HG02610 (cell line): ENCODE data around the gene ELF1.
"Not testable (repeated sequence)": the region's sequence is repeated elsewhere in the genome, so short reads cannot be mapped to it uniquely, and the experiment has no call there.

Experiments used
- ATAC-seq: cut with Tn5 transposase; IDR thresholded peaks from one replicate; pipeline ENCODE4 v1.9.1; 2021; ENCODE audit warnings: mild to moderate bottlenecking, moderate library complexity; ENCODE audit not compliant: unreplicated experiment

The ELF1 gene

GRCh38 chr13:40983725-40984667 lies 35.1 kb downstream of the ELF1 start:
- no peak for ATAC-seq

- no peak for ATAC-seq
Measured at GRCh38 chr13:40983259-40983658, 35.9 kb downstream of the ELF1 start.

- ATAC-seq, result peak; percentile 61
Measured at GRCh38 chr13:40982772-40983171, 36.3 kb downstream of the ELF1 start.

- no peak for ATAC-seq
Measured at GRCh38 chr13:40981949-40982348, 37.2 kb downstream of the ELF1 start.

- ATAC-seq, result no peak
Measured at GRCh38 chr13:40981361-40981760, 37.8 kb downstream of the ELF1 start.

- no peak for ATAC-seq
Measured at GRCh38 chr13:40980461-40980860, 38.7 kb downstream of the ELF1 start.

GRCh38 chr13:40979232-40979631 lies 39.9 kb downstream of the ELF1 start:
- ATAC-seq, result no peak

GRCh38 chr13:40978109-40978508 lies 41.0 kb downstream of the ELF1 start:
- ATAC-seq, result not testable (repeated sequence)

- ATAC-seq, result no peak
Measured at GRCh38 chr13:40975441-40975840, 43.7 kb downstream of the ELF1 start.

GRCh38 chr13:40974460-40975407 lies 44.4 kb downstream of the ELF1 start:
- peak; percentile 75 for ATAC-seq

- peak; percentile 22 for ATAC-seq
Measured at GRCh38 chr13:40973409-40973808, 45.7 kb downstream of the ELF1 start.

GRCh38 chr13:40971321-40971720 lies 47.8 kb downstream of the ELF1 start:
- ATAC-seq, result no peak

GRCh38 chr13:40970803-40971202 lies 48.3 kb downstream of the ELF1 start:
- no peak for ATAC-seq

- ATAC-seq, result peak; percentile 74
Measured at GRCh38 chr13:40969169-40969901, 49.8 kb downstream of the ELF1 start.

- no peak for ATAC-seq
Measured at GRCh38 chr13:40968416-40969000, 50.6 kb downstream of the ELF1 start.

- no peak for ATAC-seq
Measured at GRCh38 chr13:40966298-40966697, 52.8 kb downstream of the ELF1 start.

- peak; percentile 49 for ATAC-seq
Measured at GRCh38 chr13:40963927-40964326, 55.2 kb downstream of the ELF1 start.

- no peak for ATAC-seq
Measured at GRCh38 chr13:40961826-40962225, 57.3 kb downstream of the ELF1 start.

GRCh38 chr13:40961214-40961613 lies 57.9 kb downstream of the ELF1 start:
- peak; percentile 38 for ATAC-seq

- ATAC-seq, result no peak
Measured at GRCh38 chr13:40960716-40961115, 58.4 kb downstream of the ELF1 start.
